Stimulated activated naive CD8-positive, alpha-beta T cell treated with anti-CD3 and anti-CD28 coated beads, Interleukin-15, amount 100 ng/mL, for 72 hours (primary cell): ENCODE data around the gene INO80E.
A peak's percentile ranks its signal among the peaks of the same experiment; 100 is the strongest.

Experiments
- ATAC-seq: fragments of 150-1000 bp; cut with Tn5 transposase; 2 replicates; pipeline ENCODE4 v1.10.0; 2021; ENCODE audit warnings: mild to moderate bottlenecking, moderate library complexity
- DNase-seq, 2 donors: peaks; one replicate each; pipeline ENCODE4 v3.0.0; 2021 to 2022
- H3K27ac Mint-ChIP-seq, 2 donors: one replicate each; pipeline ENCODE4 v1.8.0; 2022; ENCODE audit warnings: mild to moderate bottlenecking in 2 of 2, mixed read lengths in 2 of 2, moderate library complexity in 2 of 2
- H3K27me3 Mint-ChIP-seq: one replicate; pipeline ENCODE4 v1.8.0; 2022; ENCODE audit warnings: mixed read lengths
- H3K4me1 Mint-ChIP-seq: one replicate; pipeline ENCODE4 v1.8.0; 2022; ENCODE audit warnings: mild to moderate bottlenecking, mixed read lengths
- H3K4me3 Mint-ChIP-seq, 2 donors: one replicate each; pipeline ENCODE4 v1.8.0; 2022; ENCODE audit warnings: mild to moderate bottlenecking in 2 of 2, mixed read lengths in 2 of 2, moderate library complexity in 1 of 2
- H3K9me3 Mint-ChIP-seq, 2 donors: one replicate each; pipeline ENCODE4 v1.8.0; 2022; ENCODE audit warnings: mixed read lengths in 2 of 2

INO80E gene

DNA sequence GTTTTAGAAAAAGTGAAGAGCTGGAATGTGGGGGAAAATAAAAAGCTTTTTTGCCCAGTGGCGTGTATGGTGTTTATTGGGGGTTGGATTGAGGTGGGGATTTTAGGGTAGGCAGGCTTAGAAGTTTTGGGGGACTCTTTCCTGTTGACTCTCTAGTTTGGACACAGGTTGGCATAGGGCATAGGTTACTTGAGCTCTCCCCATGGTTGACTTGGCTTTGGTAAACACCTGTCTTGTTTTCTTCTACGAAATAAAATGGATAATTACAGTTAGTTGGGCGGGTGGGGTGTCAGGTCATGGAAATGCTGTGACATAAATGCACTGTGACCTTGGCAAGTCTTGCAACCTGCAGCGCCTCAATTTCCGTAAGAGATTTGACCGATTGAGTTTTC lies 23.1 kb upstream of the INO80E start:
- DNase-seq: peak in 1 of 2 donors; percentile 16
- no peak for ATAC-seq
- Mint-ChIP-seq H3K27ac (peak overlapping the region in 1 of 2 donors; percentile 7), H3K4me1 (peaks cover 48% of the 10 kb centered on the region), H3K9me3 (peaks cover 8 to 9% of the 10 kb centered on the region in 2 donors), H3K4me3 (peak overlapping the region in 1 of 2 donors; percentile 95), H3K27me3 (no peaks in the 10 kb centered on the region)

DNA sequence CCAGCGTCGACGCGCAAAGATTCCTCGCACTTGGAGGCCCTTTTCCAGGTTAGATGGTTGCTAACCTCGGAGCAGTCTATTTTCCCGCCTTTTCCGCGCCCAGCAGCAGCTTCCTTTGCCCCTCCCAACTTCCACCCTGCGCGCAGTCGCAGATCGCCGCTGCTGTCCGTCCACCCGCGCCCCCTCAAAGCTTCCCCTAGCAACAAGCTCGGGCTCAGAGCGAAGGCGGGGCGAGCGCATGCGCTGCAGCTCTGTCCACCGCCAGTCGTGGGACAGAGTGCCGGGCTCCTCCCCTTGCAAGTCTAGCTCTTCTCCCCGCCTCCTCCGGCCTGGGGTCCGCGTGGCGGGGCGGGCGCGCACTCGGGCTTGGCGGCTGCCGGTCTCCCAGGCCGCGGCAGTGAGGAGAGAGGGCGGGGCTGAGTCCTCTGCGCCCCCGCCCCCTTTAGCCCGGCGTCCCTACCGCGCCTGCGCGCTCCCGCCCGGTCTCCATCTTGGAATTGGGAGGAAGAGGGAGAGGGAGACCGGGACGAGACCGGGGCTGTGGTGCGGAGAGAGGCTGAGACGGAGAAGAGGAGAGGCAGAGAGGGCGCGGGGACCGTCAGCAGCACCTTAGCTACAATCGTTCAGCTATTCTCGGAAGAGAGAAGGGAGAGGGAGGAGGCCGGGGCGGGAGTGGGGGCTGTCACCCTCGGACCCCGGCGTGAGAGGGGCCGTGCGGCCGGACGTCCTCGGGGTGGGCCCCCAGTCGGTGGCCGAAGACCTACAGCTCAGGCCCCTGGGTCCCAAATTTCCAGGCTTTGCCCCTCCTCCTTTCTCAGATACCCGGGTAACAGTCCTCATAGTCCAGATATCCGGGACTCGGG lies 22.4 kb upstream of the INO80E start, which contains the start of gene TAOK2:
Gene TAOK2 (plus strand): TSS at position 485 of the 863 bp plus-strand sequence. CDS start 3,905 bp downstream, outside the sequence.
- Mint-ChIP-seq H3K4me3 (peak within 1 kb of the TSS; percentile 95 to 99), H3K4me1 (peaks cover 46% of the 10 kb centered on the region), H3K9me3 (peaks cover 8 to 9% of the 10 kb centered on the region in 2 donors), H3K27me3 (no peaks in the 10 kb centered on the region), H3K27ac (peak within 1 kb of the TSS; percentile 97 to 98)
- peak; percentile 99 for DNase-seq
- peak; percentile 98 for ATAC-seq

DNA sequence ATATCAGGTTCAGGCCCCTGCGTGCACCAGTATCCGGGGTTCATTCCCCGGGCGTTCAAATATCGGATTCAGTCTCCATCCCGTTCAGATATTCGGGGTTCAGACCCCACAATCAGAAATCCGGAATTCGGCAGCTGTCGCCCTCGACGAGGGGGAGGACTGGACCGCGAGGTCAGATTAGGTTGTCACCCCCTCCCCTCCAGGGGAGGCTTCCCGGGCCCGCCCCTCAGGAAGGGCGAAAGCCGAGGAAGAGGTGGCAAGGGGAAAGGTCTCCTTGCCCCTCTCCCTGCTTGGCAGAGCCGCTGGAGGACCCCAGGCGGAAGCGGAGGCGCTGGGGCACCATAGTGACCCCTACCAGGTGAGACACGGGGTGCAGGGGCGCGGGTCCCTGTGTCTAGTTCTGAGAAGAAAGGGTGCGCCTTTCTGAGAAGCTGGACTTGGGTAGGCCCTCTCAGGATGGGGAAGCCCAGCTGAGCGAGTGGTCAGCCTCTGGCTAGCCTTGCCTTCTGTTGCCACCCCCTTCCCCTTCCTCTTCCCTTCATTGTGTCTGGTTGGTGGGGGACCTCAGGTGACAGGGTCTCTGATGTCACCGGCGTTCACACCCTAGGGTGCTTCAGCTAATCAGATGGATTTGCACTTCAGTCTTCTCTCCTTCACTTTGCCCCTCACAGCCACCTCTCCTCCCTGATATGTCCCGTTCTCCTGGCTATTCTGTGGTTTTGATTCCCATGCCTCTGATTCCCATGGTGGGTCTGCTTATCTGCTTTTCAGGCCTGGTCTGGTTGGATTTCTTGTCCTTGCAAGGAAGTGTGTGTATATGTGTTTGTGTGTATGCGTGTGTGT lies 21.5 kb upstream of the INO80E start:
- peaks cover 8 to 9% of the 10 kb centered on the region in 2 donors for H3K9me3 Mint-ChIP-seq
- peak; percentile 23 to 30 for DNase-seq
- no peaks in the 10 kb centered on the region for H3K27me3 Mint-ChIP-seq
- H3K27ac Mint-ChIP-seq: peak overlapping the region; percentile 97 to 98
- peak; percentile 16 for ATAC-seq
- peak overlapping the region; percentile 95 to 99 for H3K4me3 Mint-ChIP-seq
- H3K4me1 Mint-ChIP-seq: peaks cover 43% of the 10 kb centered on the region

DNA sequence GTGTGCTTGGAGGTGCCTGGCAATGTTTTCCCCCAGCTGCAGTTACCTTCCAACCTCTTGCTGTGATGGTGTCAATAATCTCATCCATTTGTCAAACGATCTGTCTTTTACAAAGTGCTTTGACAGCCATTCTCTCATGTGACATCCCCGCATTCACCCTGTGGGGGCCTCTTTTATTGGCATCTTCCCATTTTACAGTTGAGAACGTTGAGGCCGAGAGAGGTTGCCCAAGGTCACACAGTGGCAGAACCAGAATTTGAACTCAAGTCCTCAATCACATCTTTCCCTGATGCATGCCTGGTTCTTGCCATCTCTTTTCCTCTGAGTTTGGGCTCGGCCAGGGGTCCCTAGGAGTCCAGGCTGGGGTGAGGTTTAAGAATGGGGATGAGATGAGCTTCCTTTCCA lies 20.9 kb upstream of the INO80E start:
- H3K9me3 Mint-ChIP-seq: peaks cover 8 to 9% of the 10 kb centered on the region in 2 donors
- no peaks in the 10 kb centered on the region for H3K27me3 Mint-ChIP-seq
- peak overlapping the region; percentile 95 to 99 for H3K4me3 Mint-ChIP-seq
- ATAC-seq (no peak), DNase-seq (no peak)
- peak overlapping the region; percentile 23 to 93 for H3K27ac Mint-ChIP-seq
- H3K4me1 Mint-ChIP-seq: peaks cover 43% of the 10 kb centered on the region

DNA sequence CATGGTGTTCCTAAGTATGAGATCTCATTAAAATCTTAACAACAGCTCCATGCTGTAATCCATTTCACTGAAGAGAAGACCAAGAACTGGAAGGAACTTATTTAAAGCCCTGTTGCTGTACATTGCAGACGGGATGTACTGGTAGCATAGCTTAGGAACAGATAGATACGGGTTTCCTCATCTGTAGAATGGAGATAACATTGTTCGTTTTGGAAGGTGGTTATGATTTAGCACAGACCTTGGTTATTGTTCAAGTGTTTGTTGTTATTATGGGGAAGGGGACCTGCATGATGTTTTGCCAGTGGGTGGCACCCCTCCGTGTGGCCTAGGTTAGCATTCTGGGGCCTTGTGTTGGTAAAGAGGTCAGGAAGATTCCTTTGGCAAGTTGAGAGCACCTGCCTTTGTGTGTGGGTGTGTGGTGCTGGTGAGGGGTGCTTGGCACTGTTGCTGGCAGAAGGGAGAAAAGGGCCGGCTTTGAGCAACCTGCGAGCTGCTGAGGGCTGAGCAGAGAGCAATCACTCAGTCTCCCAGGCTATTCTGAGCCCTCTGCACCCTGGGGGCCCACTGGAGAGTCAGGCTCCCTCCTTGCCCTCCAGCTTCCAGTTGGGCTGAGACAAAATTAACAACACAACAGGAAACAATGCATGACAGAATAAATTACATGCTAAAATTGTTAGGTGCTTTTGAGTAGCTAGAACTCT lies 20.1 kb upstream of the INO80E start:
- peaks cover 43% of the 10 kb centered on the region for H3K4me1 Mint-ChIP-seq
- no peaks in the 10 kb centered on the region for H3K27me3 Mint-ChIP-seq
- H3K4me3 Mint-ChIP-seq: peak overlapping the region; percentile 95 to 99
- H3K27ac Mint-ChIP-seq: peak overlapping the region; percentile 23 to 52
- DNase-seq (no peak), ATAC-seq (no peak)
- H3K9me3 Mint-ChIP-seq: peaks cover 8 to 9% of the 10 kb centered on the region in 2 donors

DNA sequence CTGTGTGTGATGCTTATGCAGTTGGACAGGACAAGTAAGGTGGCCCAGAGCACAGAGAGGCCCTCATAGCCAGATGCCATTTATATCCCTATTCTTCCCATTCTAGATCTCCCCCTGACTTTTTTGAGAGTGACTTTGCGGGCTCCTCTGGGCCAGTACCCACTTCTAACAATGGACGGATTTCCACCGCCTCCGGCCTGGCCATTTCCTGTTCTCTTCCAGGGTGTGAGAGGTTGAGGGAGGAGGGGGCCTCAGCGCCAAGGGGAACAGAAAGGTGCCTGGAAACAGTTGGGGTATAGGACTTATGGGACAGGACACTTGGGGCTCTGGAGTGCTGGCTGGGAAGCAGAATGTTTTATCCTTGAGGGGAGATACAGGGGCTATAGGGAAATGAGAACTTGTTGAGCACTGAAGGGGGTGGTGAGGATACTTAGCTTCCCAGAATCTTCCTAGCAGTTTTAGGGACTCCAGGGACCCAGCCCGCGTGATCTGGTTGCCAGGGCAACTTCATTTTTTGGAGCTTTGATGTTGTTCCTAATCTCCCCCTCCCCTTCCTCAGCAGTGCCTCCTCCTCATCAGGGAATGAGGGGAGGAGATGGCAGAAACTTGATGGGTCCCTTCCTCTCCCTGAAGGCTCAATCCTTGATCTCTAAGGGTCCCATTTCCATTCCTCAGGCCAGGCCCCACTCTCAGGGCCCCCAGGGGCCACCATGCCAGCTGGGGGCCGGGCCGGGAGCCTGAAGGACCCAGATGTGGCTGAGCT lies 18.8 kb upstream of the INO80E start:
- Mint-ChIP-seq H3K4me3 (no peak overlapping the region), H3K9me3 (peaks cover 8 to 9% of the 10 kb centered on the region in 2 donors), H3K27ac (peak overlapping the region in 1 of 2 donors; percentile 36), H3K27me3 (no peaks in the 10 kb centered on the region), H3K4me1 (peaks cover 43% of the 10 kb centered on the region)
- ATAC-seq: no peak
- no peak for DNase-seq

DNA sequence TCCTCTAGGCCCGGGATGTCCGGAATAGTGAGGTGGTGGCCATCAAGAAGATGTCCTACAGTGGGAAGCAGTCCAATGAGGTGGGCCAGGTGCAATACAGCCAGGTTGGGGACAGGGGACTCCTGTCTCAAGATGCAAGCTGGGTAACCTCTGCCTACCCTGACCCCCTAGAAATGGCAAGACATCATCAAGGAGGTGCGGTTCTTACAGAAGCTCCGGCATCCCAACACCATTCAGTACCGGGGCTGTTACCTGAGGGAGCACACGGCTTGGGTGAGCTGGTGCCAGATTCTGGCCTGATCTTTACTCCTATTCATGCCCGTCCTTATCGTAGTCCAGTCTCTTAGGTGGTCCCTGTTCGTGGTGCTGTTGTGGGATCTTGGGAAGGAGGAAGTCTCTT lies 18.0 kb upstream of the INO80E start:
- H3K9me3 Mint-ChIP-seq: peaks cover 4 to 5% of the 10 kb centered on the region in 2 donors
- H3K4me1 Mint-ChIP-seq: peaks cover 39% of the 10 kb centered on the region
- H3K27me3 Mint-ChIP-seq: no peaks in the 10 kb centered on the region
- DNase-seq (no peak), ATAC-seq (no peak)
- no peak overlapping the region for H3K4me3 Mint-ChIP-seq
- H3K27ac Mint-ChIP-seq: no peak overlapping the region

DNA sequence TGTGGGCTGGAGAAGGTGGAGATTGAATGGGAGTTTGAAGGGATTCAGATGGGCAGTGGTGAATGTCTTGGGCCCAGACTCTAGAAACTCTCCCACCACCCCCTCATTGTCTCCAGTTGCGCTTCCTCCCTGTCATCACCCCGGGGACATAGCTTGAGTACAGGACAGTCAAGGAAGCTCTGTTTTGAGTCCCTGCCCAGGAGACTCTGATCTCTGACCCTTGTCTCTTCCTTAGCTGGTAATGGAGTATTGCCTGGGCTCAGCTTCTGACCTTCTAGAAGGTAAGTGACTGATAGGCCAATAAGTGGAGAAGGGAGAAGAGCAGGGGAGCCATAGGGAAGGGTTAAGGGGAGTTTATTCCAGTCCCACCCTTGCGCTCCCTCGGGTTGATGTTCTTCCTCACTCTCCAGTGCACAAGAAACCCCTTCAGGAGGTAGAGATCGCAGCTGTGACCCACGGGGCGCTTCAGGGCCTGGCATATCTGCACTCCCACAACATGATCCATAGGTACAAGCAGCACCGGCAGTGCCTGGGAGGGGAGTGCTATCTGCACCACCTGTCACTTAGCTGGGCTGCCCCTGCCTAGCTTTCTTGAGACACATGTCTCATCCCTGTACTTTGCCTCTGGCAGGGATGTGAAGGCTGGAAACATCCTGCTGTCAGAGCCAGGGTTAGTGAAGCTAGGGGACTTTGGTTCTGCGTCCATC lies 17.3 kb upstream of the INO80E start:
- H3K9me3 Mint-ChIP-seq: no peaks in the 10 kb centered on the region
- H3K27ac Mint-ChIP-seq: peak overlapping the region; percentile 49 to 77

DNA sequence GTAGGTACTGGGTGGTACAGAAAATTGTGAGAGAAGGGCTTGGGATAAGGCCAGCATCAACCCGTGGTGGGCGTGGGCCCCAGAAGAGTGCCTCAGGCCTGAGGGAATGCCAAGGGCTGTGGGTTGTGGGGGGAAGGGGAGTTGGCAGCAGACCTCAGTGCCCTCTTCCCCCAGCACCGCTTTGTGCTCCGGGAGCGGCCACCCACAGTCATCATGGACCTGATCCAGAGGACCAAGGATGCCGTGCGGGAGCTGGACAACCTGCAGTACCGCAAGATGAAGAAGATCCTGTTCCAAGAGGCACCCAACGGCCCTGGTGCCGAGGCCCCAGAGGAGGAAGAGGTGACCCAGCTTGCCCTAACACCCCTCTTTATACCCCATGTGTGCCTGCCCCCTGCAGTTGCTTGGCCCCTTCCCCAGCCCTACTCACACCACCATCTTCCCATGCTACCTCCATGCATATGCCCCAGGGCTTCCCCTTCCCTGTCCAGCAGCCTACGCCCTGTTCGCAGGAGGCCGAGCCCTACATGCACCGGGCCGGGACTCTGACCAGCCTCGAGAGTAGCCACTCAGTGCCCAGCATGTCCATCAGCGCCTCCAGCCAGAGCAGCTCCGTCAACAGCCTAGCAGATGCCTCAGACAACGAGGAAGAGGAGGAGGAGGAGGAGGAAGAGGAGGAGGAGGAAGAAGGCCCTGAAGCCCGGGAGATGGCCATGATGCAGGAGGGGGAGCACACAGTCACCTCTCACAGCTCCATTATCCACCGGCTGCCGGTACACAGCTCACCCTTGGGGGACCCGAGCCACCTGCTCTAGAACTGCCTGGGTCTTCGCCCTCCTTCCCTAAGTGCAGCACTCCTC lies 13.3 kb upstream of the INO80E start:
- Mint-ChIP-seq H3K4me3 (no peak overlapping the region), H3K27me3 (no peaks in the 10 kb centered on the region), H3K4me1 (no peaks in the 10 kb centered on the region)

More for the DNA sequence above, 17.3 kb upstream of the INO80E start:
- no peaks in the 10 kb centered on the region for H3K27me3 Mint-ChIP-seq
- ATAC-seq: no peak
- peaks cover 33% of the 10 kb centered on the region for H3K4me1 Mint-ChIP-seq
- DNase-seq: no peak
- no peak overlapping the region for H3K4me3 Mint-ChIP-seq

DNA sequence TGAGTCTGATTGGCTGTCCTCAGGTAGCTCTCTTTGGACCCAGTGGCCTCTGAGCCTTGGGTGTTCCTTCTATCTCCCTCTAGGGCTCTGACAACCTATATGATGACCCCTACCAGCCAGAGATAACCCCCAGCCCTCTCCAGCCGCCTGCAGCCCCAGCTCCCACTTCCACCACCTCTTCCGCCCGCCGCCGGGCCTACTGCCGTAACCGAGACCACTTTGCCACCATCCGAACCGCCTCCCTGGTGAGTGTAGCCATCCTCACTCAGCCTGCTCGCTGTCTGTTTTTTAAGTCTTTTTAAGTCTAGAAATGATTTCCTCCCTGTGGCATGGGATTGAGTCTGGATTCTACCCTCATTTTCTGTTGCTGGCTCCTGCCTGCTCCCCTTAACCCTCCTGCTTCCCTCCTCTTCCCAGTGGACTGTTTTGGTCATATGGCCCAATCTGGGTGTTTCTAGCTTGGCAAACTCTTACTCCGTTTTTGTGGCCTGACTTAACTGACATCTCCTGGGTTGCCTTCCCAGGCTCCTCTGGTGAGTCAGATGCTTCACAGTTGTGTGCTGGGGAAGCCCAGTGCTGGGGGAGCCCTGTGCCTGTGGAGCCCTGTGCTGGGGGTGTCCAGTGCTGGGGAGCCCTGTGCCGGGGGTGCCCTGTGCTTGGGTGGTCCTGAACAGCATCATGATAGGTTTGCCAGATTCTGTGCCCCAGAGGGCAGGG lies 12.5 kb upstream of the INO80E start:
- H3K4me3 Mint-ChIP-seq: no peak overlapping the region
- H3K27ac Mint-ChIP-seq: peak overlapping the region; percentile 65 to 69
- ATAC-seq: no peak

More for the DNA sequence above, 13.3 kb upstream of the INO80E start:
- DNase-seq: no peak
- Mint-ChIP-seq H3K9me3 (no peaks in the 10 kb centered on the region), H3K27ac (no peak overlapping the region)
- ATAC-seq: no peak

DNA sequence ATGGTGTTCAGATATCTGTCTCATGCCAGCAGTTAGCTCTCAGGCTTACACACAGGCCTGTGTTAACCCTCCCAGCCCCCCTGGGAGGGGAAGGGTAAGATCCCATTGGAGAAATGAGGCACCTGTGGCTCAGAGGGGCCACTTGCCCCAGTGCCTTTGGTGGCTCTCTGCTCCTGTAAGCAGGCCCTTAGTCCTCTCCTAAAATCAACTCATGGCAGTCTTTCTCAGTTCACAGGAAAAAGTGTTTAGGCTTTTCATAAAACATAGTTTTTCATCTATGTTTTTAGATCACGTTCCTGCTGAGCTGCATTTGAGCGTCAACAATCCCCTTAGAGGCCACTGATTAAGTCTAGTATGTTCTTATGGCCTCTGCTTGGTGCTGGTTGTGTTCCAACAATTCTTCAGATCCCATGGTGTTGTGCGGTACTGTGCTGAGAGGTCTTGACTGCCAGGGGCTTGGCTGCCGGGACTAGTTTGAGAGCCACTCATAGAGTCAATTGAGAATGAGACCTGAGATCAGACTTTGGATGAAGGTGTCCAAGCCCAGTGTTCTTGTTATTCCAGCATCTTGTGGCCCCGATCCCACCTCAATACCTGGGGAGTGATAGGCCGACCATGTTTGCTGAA lies 11.8 kb upstream of the INO80E start:
- no peak overlapping the region for H3K4me3 Mint-ChIP-seq
- H3K27me3 Mint-ChIP-seq: no peaks in the 10 kb centered on the region
- no peak for ATAC-seq
- no peaks in the 10 kb centered on the region for H3K4me1 Mint-ChIP-seq
- no peaks in the 10 kb centered on the region for H3K9me3 Mint-ChIP-seq
- DNase-seq: no peak
- no peak overlapping the region for H3K27ac Mint-ChIP-seq

More for the DNA sequence above, 12.5 kb upstream of the INO80E start:
- DNase-seq: no peak
- no peaks in the 10 kb centered on the region for H3K9me3 Mint-ChIP-seq
- no peaks in the 10 kb centered on the region for H3K27me3 Mint-ChIP-seq
- H3K4me1 Mint-ChIP-seq: no peaks in the 10 kb centered on the region

DNA sequence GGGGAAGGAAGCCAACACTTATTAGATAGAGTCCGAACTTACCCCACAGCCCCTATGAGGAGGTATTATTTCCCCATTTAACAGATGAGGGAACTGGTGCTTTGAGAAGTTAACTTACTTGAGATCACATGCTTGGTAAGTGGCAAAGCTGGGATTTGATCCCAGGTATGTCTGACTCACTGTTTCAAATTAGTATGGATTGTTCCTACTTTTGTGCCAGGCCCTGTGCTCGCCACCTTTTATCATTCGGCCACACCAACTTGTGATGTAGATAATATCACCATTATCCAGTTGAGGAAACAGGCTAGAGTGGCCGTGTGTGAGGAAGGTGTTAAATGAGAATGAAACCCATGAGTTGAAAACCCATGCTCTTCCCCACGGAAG lies 11.3 kb upstream of the INO80E start:
- no peak for ATAC-seq
- H3K27me3 Mint-ChIP-seq: no peaks in the 10 kb centered on the region
- no peak for DNase-seq

More for the DNA sequence above, 11.3 kb upstream of the INO80E start:
- no peak overlapping the region for H3K4me3 Mint-ChIP-seq
- H3K4me1 Mint-ChIP-seq: no peaks in the 10 kb centered on the region
- no peaks in the 10 kb centered on the region for H3K9me3 Mint-ChIP-seq
- H3K27ac Mint-ChIP-seq: no peak overlapping the region
